Glutamatergic neuron (in vitro differentiated cells): ENCODE results near the gene JARID2. TPM values are rescaled to one million over a fixed set of nuclear protein-coding genes. Genes with fewer than 3 reads are reported as not detected.

Source experiments
- DNase-seq: peaks from one replicate; pipeline ENCODE4 v3.0.0; 2022
- H3K27ac Mint-ChIP-seq: one replicate; pipeline ENCODE4 v1.8.0; 2020; ENCODE audit warnings: mild to moderate bottlenecking, mixed read lengths, inconsistent platforms; ENCODE audit not compliant: unreplicated experiment
- H3K27me3 Mint-ChIP-seq: one replicate; pipeline ENCODE4 v1.8.0; 2020; ENCODE audit warnings: mild to moderate bottlenecking, moderate library complexity, mixed read lengths, inconsistent platforms; ENCODE audit not compliant: unreplicated experiment
- H3K36me3 Mint-ChIP-seq: one replicate; pipeline ENCODE4 v1.8.0; 2020; ENCODE audit warnings: mild to moderate bottlenecking, mixed read lengths, inconsistent platforms; ENCODE audit not compliant: unreplicated experiment
- H3K4me1 Mint-ChIP-seq: one replicate; pipeline ENCODE4 v1.8.0; 2020; ENCODE audit warnings: mild to moderate bottlenecking, low read depth, mixed read lengths, inconsistent platforms; ENCODE audit not compliant: unreplicated experiment
- H3K4me3 Mint-ChIP-seq: one replicate; pipeline ENCODE4 v1.8.0; 2020; ENCODE audit warnings: mild to moderate bottlenecking, mixed read lengths, inconsistent platforms; ENCODE audit not compliant: unreplicated experiment
- H3K9me3 Mint-ChIP-seq: one replicate; pipeline ENCODE4 v1.8.0; 2020; ENCODE audit warnings: mild to moderate bottlenecking, moderate library complexity, mixed read lengths, inconsistent platforms; ENCODE audit not compliant: unreplicated experiment
- CTCF ChIP-seq: fragments of 200-600 bp; sonication (generic); IDR thresholded peaks from one replicate; pipeline ENCODE4 v1.5.0; 2021; ENCODE audit not compliant: partially characterized antibody, unreplicated experiment
- total RNA-seq: library from RNA; stranded (reverse); fragmentation: NEBNext Ultra II Directional; extraction: Animal tissue kit (Norgen Biotek cat#: 25700); gene quantifications from one replicate; pipeline ENCODE4 v1.2.1, GENCODE V29; 2021; ENCODE audit not compliant: unreplicated experiment

Gene JARID2
- total RNA-seq, 1 donor from 2014 or later: 83.8 TPM

GRCh38 chr6:15350386-15351083 lies 104.7 kb downstream of the JARID2 start:
- no peak for TF ChIP-seq CTCF
- Mint-ChIP-seq H3K27ac (no peak overlapping the region), H3K27me3 (peaks cover 3% of the 10 kb centered on the region), H3K9me3 (no peaks in the 10 kb centered on the region), H3K4me1 (peaks cover 33% of the 10 kb centered on the region), H3K36me3 (peaks cover 4% of the 10 kb centered on the region), H3K4me3 (no peak overlapping the region)
- no peak for DNase-seq

- peaks cover 35% of the 10 kb centered on the region for H3K4me1 Mint-ChIP-seq
- H3K27ac Mint-ChIP-seq: peak overlapping the region; percentile 48
- peaks cover 4% of the 10 kb centered on the region for H3K36me3 Mint-ChIP-seq
- TF ChIP-seq CTCF: no peak
- H3K27me3 Mint-ChIP-seq: peaks cover 3% of the 10 kb centered on the region
- no peaks in the 10 kb centered on the region for H3K9me3 Mint-ChIP-seq
- no peak overlapping the region for H3K4me3 Mint-ChIP-seq
- no peak for DNase-seq
Observed at GRCh38 chr6:15351631-15352030, 105.8 kb downstream of the JARID2 start.

- Mint-ChIP-seq H3K9me3 (no peaks in the 10 kb centered on the region), H3K4me1 (peaks cover 40% of the 10 kb centered on the region), H3K4me3 (no peak overlapping the region), H3K27ac (peak overlapping the region; percentile 7), H3K27me3 (peaks cover 3% of the 10 kb centered on the region), H3K36me3 (peaks cover 4% of the 10 kb centered on the region)
- TF ChIP-seq CTCF: no peak
- no peak for DNase-seq
Observed at GRCh38 chr6:15352220-15352619, 106.4 kb downstream of the JARID2 start.

GRCh38 chr6:15352845-15353244 lies 107.0 kb downstream of the JARID2 start:
- no peak for DNase-seq
- Mint-ChIP-seq H3K36me3 (peaks cover 4% of the 10 kb centered on the region), H3K4me1 (peaks cover 45% of the 10 kb centered on the region), H3K4me3 (no peak overlapping the region), H3K27ac (no peak overlapping the region), H3K27me3 (peaks cover 3% of the 10 kb centered on the region), H3K9me3 (no peaks in the 10 kb centered on the region)
- TF ChIP-seq CTCF: no peak

GRCh38 chr6:15355683-15356099 lies 109.8 kb downstream of the JARID2 start:
- H3K27me3 Mint-ChIP-seq: no peaks in the 10 kb centered on the region
- H3K4me1 Mint-ChIP-seq: peaks cover 51% of the 10 kb centered on the region
- no peak for TF ChIP-seq CTCF
- peak overlapping the region; percentile 48 for H3K27ac Mint-ChIP-seq
- no peak for DNase-seq
- no peaks in the 10 kb centered on the region for H3K36me3 Mint-ChIP-seq
- H3K4me3 Mint-ChIP-seq: no peak overlapping the region
- no peaks in the 10 kb centered on the region for H3K9me3 Mint-ChIP-seq
